HCT116 (cell line): ENCODE results near the gene SAG.

Source experiments
- CEBPB ChIP-seq: IDR thresholded peaks from 2 replicates; pipeline ENCODE4 v1.6.1; 2012; ENCODE audit warnings: low read depth
- EGR1 ChIP-seq: IDR thresholded peaks from 2 replicates; pipeline ENCODE4 v1.6.1; 2012; ENCODE audit warnings: low read depth
- EZH2 ChIP-seq: fragments of 200-600 bp; sonication (generic); IDR thresholded peaks from 2 replicates; pipeline ENCODE4 v1.6.1; 2017; ENCODE audit warnings: antibody characterized with exemption, mixed run types
- EZH2phosphoT487 ChIP-seq: fragments of 200-600 bp; IDR thresholded peaks from 2 replicates; pipeline ENCODE4 v1.6.1; 2018; ENCODE audit warnings: antibody characterized with exemption, borderline replicate concordance
- POLR2A ChIP-seq: IDR thresholded peaks from 2 replicates; pipeline ENCODE4 v1.7.0; 2011; ENCODE audit warnings: borderline replicate concordance; ENCODE audit not compliant: insufficient read depth, insufficient read length; ENCODE audit errors: extremely low read depth
- POLR2AphosphoS5 ChIP-seq: IDR thresholded peaks from 2 replicates; pipeline ENCODE4 v1.6.1; 2011; ENCODE audit warnings: mild to moderate bottlenecking, low read depth, low read length, moderate library complexity
- RAD21 ChIP-seq: IDR thresholded peaks from 2 replicates; pipeline ENCODE4 v1.6.1; 2012; ENCODE audit warnings: low read depth, mild to moderate bottlenecking
- TCF7L2 ChIP-seq: IDR thresholded peaks from 2 replicates; pipeline ENCODE4 v1.7.0; 2011; ENCODE audit warnings: borderline replicate concordance, inconsistent platforms; ENCODE audit not compliant: insufficient read depth, insufficient read length; ENCODE audit errors: extremely low read depth
- YY1 ChIP-seq: IDR thresholded peaks from 2 replicates; pipeline ENCODE4 v1.6.1; 2011; ENCODE audit warnings: low read length, low read depth, moderate library complexity, mild to moderate bottlenecking; ENCODE audit not compliant: insufficient replicate concordance; ENCODE audit errors: extremely low read depth
- ZNF274 ChIP-seq: fragments of 200-500 bp; sonication (Bioruptor generic); IDR thresholded peaks from 2 replicates; pipeline ENCODE4 v1.6.1; 2014; ENCODE audit warnings: mild to moderate bottlenecking, low read depth, low read length, inconsistent platforms
- TF ChIP-seq, protein P1 (sequence below), 3 experiments: fragments of 200-600 bp in 1 of 3; sonication (generic) in 1 of 3; IDR thresholded peaks in 2 of 3; conservative IDR thresholded peaks in 1 of 3; 2 replicates each; pipeline ENCODE4 v1.5.1; 2012 to 2017; ENCODE audit warnings: low read depth in 2 of 3, low read length in 2 of 3, antibody characterized with exemption in 1 of 3, borderline replicate concordance in 1 of 3, control low read depth in 1 of 3, mild to moderate bottlenecking in 1 of 3, mixed read lengths in 1 of 3, mixed run types in 1 of 3, moderate library complexity in 1 of 3; ENCODE audit not compliant: insufficient read depth in 1 of 3
- TF ChIP-seq, protein P2 (sequence below): IDR thresholded peaks from 2 replicates; pipeline ENCODE4 v1.6.1; 2011; ENCODE audit warnings: mild to moderate bottlenecking, low read length, moderate library complexity; ENCODE audit not compliant: insufficient replicate concordance; ENCODE audit errors: extremely low read depth
- TF ChIP-seq, protein P3 (sequence below): IDR thresholded peaks from 2 replicates; pipeline ENCODE4 v1.6.1; 2012; ENCODE audit warnings: low read depth

DNA sequence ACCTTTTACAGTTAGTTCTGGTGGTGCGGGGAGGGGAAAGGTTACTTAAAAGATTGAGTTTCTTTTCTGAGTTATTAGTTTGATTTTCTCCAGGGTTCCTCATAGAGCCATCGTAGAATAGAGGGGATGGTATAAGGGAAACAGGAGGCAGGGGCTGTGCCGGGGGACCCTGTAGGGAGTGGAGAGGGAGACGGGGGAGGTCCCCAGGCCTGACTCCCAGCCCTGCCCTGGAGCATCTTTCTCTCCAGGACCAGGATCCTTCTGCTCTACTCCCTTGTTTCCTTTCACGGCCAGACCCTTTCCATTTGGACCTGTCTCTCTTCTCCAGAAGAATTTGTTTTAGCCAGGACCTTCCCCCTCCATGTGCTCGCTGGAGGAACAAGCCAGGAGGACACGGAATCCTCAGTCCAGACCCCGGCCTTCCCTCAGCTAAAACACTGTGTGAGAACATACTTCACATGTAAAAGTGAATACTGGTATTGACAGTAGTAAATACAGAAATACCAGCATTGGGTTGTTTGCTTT is 82.0 kb downstream of the SAG start:
- TF ChIP-seq EZH2phosphoT487 (no peak), POLR2A (no peak), EGR1 (no peak), POLR2AphosphoS5 (no peak), EZH2 (no peak), TCF7L2 (no peak), RAD21 (no peak), YY1 (no peak), CEBPB (no peak), ZNF274 (no peak)
- TF ChIP-seq, protein P1, sequence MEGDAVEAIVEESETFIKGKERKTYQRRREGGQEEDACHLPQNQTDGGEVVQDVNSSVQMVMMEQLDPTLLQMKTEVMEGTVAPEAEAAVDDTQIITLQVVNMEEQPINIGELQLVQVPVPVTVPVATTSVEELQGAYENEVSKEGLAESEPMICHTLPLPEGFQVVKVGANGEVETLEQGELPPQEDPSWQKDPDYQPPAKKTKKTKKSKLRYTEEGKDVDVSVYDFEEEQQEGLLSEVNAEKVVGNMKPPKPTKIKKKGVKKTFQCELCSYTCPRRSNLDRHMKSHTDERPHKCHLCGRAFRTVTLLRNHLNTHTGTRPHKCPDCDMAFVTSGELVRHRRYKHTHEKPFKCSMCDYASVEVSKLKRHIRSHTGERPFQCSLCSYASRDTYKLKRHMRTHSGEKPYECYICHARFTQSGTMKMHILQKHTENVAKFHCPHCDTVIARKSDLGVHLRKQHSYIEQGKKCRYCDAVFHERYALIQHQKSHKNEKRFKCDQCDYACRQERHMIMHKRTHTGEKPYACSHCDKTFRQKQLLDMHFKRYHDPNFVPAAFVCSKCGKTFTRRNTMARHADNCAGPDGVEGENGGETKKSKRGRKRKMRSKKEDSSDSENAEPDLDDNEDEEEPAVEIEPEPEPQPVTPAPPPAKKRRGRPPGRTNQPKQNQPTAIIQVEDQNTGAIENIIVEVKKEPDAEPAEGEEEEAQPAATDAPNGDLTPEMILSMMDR (IDR thresholded peaks at IDR 0.05 in 2 of 3, conservative IDR thresholded peaks at IDR 0.05 in 1 of 3; ENCODE audit: borderline replicate concordance in 1 of 3, insufficient read depth in 1 of 3, low read depth in 2 of 3, low read length in 2 of 3): no peak
- TF ChIP-seq, protein P2, sequence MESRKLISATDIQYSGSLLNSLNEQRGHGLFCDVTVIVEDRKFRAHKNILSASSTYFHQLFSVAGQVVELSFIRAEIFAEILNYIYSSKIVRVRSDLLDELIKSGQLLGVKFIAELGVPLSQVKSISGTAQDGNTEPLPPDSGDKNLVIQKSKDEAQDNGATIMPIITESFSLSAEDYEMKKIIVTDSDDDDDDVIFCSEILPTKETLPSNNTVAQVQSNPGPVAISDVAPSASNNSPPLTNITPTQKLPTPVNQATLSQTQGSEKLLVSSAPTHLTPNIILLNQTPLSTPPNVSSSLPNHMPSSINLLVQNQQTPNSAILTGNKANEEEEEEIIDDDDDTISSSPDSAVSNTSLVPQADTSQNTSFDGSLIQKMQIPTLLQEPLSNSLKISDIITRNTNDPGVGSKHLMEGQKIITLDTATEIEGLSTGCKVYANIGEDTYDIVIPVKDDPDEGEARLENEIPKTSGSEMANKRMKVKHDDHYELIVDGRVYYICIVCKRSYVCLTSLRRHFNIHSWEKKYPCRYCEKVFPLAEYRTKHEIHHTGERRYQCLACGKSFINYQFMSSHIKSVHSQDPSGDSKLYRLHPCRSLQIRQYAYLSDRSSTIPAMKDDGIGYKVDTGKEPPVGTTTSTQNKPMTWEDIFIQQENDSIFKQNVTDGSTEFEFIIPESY: no peak
- TF ChIP-seq, protein P3, sequence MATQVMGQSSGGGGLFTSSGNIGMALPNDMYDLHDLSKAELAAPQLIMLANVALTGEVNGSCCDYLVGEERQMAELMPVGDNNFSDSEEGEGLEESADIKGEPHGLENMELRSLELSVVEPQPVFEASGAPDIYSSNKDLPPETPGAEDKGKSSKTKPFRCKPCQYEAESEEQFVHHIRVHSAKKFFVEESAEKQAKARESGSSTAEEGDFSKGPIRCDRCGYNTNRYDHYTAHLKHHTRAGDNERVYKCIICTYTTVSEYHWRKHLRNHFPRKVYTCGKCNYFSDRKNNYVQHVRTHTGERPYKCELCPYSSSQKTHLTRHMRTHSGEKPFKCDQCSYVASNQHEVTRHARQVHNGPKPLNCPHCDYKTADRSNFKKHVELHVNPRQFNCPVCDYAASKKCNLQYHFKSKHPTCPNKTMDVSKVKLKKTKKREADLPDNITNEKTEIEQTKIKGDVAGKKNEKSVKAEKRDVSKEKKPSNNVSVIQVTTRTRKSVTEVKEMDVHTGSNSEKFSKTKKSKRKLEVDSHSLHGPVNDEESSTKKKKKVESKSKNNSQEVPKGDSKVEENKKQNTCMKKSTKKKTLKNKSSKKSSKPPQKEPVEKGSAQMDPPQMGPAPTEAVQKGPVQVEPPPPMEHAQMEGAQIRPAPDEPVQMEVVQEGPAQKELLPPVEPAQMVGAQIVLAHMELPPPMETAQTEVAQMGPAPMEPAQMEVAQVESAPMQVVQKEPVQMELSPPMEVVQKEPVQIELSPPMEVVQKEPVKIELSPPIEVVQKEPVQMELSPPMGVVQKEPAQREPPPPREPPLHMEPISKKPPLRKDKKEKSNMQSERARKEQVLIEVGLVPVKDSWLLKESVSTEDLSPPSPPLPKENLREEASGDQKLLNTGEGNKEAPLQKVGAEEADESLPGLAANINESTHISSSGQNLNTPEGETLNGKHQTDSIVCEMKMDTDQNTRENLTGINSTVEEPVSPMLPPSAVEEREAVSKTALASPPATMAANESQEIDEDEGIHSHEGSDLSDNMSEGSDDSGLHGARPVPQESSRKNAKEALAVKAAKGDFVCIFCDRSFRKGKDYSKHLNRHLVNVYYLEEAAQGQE: no peak
